ENCODE results near the gene CRYGD. TPM values are rescaled to one million over a fixed set of nuclear protein-coding genes. Genes with fewer than 3 reads are reported as not detected.

CRYGD gene
- total and polyA plus RNA-seq, 9 of the 15 experiments (the other 6 are each of a cell fraction or from before 2014, with no cell fraction given) = not detected

GRCh38 chr2:208147759-208148158 is 23.4 kb upstream of the CRYGD start:
- H3K4me1 ChIP-seq (replicated peaks in 1 of 2; ENCODE audit: control insufficient read depth in 2 of 2, insufficient read depth in 2 of 2, low read length in 2 of 2) = no peaks in the 10 kb centered on the region
- POLR2A ChIA-PET = no interaction called here
- no peaks in the 10 kb centered on the region for H3K27me3 ChIP-seq (ENCODE audit: control insufficient read depth in 2 of 2, insufficient read depth in 2 of 2, low read length in 2 of 2)
- no peak for DNase-seq (ENCODE audit: extremely low read depth in 1 of 4, low spot score in 3 of 4)
- H3K9me3 ChIP-seq (replicated peaks; ENCODE audit: control insufficient read depth, insufficient read depth, low read depth, low read length) = no peaks in the 10 kb centered on the region
- no peaks in the 10 kb centered on the region for H3K36me3 ChIP-seq (ENCODE audit: control insufficient read depth, insufficient read depth, low read length)
- no peak for FAIRE-seq
- no peak overlapping the region for H3K9ac ChIP-seq (ENCODE audit: insufficient read depth in 1 of 2, low read depth in 2 of 2, low read length in 2 of 2)
- no peak overlapping the region for H3K4me3 ChIP-seq
- no peaks in the 10 kb centered on the region for H3K79me2 ChIP-seq (ENCODE audit: control insufficient read depth, insufficient read depth, low read length)
- BruUV-seq (replicated peaks) = no TSS peak
- in situ Hi-C loops (cut with MboI) = no loop called here
- 0% methylated on average over 2 of the region's 3 CpGs for WGBS (ENCODE audit: insufficient coverage, low coverage, missing lambda C conversion rate)
- CTCF ChIA-PET (ENCODE audit: low intra/inter-chr PET ratio) = no interaction called here
- H4K20me1 ChIP-seq (replicated peaks; ENCODE audit: control insufficient read depth, insufficient read depth, low read length) = no peaks in the 10 kb centered on the region
- no peak overlapping the region for H3K4me2 ChIP-seq (ENCODE audit: insufficient read depth, low read length)
- ATAC-seq = no peak
- intact Hi-C loops (cut with micrococcal nuclease) = no loop called here
- H2AFZ ChIP-seq (ENCODE audit: low read depth, low read length) = no peak overlapping the region
- H3K9me1 ChIP-seq (ENCODE audit: control insufficient read depth, insufficient read depth, low read length) = no peaks in the 10 kb centered on the region
- H3K27ac ChIP-seq (ENCODE audit: extremely low read depth, low read depth, low read length) = no peak overlapping the region
- no peak for TF ChIP-seq THAP12 (CRISPR knock-in tag; IDR thresholded peaks at IDR 0.05)
- TF ChIP-seq ZBTB5 (IDR thresholded peaks at IDR 0.05) = no peak
- TF ChIP-seq IRF1 (CRISPR knock-in tag; IDR thresholded peaks at IDR 0.05; ENCODE audit: borderline replicate concordance) = no peak
- no peak for TF ChIP-seq MNT (conservative IDR thresholded peaks at IDR 0.05)
- no peak for TF ChIP-seq POLR2AphosphoS2 (IDR thresholded peaks at IDR 0.05; ENCODE audit: low read length)
- TF ChIP-seq ZBED1 (IDR thresholded peaks at IDR 0.05) = no peak
- TF ChIP-seq PHB (CRISPR knock-in tag; IDR thresholded peaks at IDR 0.05) = no peak

Measured in K562 (cell line).